ENCODE results near the gene ARHGAP45.

ARHGAP45 gene

DNA sequence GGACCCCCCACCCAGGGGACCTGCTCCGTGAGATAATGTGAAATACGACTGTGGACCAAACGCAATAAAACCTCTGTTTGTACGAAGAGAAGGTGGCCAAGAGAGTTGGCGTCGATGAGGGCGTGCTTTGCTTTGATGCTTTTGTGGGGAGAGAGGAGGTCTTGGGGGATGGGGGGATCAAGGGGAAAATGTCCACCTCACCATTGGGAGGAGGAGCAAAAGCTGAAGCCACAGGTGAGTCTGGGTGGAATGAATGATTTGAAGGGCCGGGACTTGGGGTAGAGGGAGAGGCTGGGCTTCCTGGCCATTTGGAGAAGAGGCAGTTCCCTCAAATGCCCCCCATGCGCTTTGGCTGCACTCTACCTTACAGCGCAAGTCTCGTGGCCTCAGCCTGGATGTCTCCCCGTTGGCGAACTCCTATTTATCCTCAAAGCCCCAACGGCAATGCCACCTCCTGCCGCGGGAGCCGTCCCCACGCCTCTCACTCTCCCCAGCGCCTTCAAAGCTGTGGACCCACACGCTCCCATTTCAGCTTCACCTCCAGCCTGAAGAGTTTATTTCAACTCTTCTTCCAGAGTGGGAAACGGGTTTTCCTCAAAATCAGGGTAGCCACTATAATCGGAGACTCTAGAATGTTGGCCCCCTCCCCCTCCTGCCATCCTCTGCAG lies 27.9 kb upstream of the ARHGAP45 start:
- DNase-seq (ENCODE audit: low spot score) = no peak

DNA sequence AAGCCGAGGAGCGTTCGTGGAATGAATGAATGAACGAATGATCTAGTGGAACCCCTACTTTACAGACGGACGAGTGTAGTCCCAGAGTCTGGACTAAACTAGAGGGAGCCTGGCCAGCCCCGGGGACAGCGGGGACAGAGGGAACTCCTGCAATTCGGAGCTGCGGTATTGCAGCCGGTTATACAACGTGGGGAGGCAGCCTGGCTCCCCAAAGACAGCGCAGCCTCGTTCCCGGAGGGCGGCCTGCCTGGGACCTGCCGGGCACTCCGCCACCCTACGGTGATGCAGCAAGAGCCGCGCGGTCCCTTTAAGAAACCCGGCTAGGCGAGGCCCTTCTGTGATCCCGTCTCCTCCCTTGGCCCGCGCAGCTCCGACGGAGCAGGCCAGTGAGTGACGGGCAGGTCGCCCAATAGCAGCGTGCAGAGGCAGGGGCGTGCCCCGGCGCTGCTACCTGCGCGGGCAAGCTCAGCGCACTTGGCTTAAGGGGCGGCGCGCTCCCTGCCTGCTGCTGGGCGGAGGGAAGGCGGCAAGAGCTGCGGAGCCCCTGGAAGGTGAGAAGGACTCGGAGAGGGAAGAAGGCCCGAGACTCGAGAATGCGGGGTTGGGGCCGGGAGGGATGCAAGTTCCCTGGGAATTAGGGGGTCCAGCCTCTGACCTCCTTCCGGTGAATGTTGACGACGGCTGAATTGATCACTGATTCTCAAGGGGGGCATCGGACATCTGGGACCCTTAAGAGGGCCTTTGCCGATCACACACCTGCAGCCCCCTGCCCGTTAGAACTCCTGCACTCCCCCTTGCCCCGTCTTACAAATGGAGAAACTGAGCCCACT lies 27.1 kb upstream of the ARHGAP45 start, which contains the start of gene ABCA7:
Gene ABCA7 (plus strand): TSS at position 462 of the 830 bp plus-strand sequence. CDS start 1,255 bp downstream, outside the sequence.
- DNase-seq (ENCODE audit: low spot score) = peak; percentile 84

DNA sequence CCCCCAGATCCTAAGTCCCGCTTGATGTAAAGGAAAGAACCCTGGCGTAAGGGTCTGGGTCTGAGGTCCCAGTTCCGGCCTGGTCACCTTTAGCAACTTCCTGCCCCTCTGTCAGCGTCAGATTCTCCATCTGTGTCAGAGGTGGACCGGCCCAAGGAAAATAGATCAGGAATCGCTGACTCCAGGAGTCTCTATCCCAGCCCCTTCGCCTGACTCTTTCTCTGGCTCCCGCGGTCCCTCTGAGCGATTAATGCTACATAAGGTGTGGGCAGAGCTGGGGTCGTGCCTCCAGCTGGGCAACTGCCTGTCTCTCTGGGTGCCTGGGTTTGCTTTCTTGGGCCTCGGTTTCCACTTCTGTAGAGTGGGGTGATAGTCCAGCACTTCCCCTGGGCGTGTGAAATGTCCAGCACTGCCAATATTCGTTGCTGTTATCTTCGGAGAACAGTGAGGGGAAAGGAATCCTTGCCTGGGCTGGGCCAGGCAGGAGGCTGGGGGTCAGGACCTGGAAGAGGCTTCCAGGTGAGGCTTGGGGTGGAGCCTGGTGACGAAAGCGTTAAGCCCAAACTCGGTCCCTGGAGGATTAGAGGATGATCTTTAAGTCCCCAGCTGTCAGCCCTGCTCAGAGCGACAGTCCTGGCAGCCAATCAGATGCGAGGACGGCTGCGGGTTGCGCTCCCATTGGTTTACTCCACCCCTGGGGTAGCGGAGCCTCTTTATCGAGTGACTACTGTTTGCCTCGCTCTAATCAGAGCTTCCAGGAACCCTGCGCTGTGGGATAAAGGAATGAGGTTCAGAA lies 26.3 kb upstream of the ARHGAP45 start:
- peak; percentile 91 for DNase-seq (ENCODE audit: low spot score)

DNA sequence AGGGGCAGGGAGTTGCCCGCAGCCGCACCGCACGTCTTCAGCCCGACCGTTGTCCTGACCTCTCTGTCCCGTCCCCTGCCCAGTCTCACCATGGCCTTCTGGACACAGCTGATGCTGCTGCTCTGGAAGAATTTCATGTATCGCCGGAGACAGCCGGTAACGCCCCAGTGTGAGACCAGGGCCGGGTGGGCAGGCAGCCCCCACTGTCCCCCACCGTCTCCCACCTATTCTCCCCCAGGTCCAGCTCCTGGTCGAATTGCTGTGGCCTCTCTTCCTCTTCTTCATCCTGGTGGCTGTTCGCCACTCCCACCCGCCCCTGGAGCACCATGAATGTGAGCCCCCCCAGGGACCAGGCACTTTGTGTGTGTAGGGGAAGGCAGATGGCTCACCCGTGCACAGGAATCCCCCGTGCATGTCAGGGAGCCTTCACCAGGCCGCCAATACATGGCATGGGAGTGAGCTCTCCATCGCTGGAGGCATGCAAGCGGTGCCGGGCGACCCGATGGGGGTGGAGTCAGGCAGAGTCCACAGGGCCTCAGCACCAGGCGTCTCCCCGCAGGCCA lies 25.6 kb upstream of the ARHGAP45 start:
- DNase-seq (ENCODE audit: low spot score) = no peak

DNA sequence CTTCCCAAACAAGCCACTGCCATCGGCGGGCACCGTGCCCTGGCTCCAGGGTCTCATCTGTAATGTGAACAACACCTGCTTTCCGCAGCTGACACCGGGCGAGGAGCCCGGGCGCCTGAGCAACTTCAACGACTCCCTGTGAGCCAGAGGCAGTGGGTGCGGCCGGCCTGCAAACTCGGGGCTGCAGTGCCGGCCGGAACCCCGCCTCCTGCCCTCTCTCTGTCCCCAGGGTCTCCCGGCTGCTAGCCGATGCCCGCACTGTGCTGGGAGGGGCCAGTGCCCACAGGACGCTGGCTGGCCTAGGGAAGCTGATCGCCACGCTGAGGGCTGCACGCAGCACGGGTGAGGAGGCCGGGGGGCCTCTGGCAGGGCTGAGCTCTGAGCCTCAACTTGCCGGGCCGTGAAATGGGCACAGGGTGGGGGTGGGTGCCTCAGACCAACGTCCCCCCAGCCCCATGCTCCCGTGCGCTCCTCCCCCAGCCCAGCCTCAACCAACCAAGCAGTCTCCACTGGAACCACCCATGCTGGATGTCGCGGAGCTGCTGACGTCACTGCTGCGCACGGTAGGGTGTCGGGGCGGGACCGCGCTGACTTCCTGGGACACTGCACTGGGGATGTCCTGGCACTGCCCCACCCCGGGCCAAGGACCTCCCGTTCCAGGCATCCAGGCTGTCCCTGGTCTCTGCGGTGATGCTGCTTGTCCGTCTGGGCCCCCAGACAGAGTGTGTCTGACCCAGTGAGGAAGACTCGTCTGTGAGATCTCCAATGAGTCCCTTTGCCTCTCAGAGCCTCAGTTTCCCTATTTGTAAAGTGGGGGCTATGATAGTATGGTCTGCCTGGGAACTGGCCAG lies 24.9 kb upstream of the ARHGAP45 start:
- no peak for DNase-seq (ENCODE audit: low spot score)

DNA sequence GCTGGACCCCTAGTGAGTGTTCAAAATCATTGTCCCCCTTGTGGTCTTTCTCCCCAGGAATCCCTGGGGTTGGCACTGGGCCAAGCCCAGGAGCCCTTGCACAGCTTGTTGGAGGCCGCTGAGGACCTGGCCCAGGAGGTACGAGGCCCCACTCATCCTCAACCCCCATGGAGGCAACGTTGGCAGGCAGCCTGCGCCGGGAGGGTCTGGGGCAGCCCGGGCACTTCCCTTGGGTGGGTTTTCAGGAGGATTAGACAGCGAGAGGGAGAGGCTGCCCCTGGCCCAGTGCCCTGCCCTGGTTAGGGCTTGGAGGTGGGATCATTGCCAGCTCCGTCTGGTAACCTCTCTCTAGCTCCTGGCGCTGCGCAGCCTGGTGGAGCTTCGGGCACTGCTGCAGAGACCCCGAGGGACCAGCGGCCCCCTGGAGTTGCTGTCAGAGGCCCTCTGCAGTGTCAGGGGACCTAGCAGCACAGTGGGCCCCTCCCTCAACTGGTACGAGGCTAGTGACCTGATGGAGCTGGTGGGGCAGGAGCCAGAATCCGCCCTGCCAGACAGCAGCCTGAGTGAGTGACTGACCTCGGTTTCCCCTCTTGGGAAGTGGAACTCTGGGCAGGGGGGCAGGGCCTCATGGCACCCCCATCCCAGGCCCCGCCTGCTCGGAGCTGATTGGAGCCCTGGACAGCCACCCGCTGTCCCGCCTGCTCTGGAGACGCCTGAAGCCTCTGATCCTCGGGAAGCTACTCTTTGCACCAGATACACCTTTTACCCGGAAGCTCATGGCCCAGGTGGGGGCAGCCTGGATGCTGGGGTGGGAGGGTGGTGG lies 24.1 kb upstream of the ARHGAP45 start:
- no peak for DNase-seq (ENCODE audit: low spot score)

DNA sequence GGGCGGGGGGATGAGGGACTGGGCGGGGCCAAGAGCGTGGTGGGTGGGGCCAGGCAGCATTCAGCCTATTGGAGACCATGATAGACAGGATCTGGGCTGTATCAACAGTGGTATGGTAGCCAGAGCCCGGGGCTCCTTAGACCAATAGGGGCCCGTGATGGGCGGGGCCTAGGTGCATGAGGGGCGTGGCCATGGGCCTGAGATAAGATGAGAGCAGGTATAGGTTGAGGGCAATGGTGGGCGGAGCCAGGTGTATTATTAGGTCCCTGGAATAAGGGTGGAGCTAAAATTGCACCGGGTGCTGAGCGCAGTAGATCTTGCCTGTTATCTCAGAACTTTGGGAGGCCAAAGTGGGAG lies 21.7 kb upstream of the ARHGAP45 start:
- peak; percentile 63 for DNase-seq (ENCODE audit: low spot score)

DNA sequence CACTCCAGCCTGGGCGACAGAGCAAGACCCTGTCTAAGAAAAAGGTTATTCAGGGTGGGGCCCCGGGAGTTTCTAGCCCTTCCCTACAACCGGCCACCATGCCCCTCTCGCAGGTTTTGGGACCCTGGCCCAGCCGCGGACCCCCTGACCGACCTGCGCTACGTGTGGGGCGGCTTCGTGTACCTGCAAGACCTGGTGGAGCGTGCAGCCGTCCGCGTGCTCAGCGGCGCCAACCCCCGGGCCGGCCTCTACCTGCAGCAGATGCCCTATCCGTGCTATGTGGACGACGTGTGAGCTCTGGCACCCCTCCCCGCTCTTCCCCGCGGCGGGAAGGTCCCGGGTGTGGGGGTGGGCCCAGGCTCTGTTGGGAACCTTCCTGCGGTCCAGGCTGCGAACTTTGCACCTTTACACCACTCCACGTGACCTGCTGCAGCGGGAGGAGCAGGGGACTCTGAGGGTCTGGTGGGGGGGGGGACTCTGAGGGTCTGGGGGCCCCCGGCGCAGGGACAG lies 20.8 kb upstream of the ARHGAP45 start:
- no peak for DNase-seq (ENCODE audit: low spot score)

DNA sequence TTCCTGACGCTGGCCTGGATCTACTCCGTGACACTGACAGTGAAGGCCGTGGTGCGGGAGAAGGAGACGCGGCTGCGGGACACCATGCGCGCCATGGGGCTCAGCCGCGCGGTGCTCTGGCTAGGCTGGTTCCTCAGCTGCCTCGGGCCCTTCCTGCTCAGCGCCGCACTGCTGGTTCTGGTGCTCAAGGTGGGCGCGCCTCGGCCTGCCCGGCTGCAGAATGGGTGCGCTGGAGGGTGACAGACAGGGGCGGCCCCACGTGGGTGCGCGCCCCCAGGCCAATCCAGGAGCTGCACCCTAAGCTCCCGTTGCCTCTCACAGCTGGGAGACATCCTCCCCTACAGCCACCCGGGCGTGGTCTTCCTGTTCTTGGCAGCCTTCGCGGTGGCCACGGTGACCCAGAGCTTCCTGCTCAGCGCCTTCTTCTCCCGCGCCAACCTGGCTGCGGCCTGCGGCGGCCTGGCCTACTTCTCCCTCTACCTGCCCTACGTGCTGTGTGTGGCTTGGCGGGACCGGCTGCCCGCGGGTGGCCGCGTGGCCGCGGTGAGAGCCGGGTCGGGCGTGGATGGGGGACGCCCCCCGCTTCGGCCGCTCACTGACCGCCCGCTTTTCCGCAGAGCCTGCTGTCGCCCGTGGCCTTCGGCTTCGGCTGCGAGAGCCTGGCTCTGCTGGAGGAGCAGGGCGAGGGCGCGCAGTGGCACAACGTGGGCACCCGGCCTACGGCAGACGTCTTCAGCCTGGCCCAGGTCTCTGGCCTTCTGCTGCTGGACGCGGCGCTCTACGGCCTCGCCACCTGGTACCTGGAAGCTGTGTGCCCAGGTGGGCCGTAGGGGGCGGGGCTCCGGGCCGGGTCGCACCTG lies 19.9 kb upstream of the ARHGAP45 start:
- DNase-seq (ENCODE audit: low spot score) = no peak

DNA sequence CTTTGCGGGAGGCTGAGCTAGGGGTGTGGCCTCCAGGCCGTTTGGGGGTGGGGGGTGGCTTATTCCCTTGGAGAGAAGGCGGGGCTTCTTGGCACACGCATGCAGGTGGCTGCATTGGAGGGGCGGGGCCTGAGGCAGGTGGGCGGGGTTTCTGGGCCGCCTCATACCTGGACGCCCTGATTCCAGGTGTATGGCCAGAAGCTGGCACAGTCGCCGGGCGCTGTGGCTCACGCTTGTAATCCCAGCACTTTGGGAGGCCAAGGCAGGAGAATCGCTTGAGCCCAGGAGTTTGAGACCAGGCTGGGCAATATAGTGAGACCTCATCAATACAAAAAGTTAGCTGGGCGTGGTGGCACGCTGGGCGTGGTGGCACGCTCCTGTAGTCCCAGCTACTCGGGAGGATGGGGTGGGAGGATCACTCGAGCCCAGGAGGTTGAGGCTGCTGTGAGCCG lies 19.2 kb upstream of the ARHGAP45 start:
- DNase-seq (ENCODE audit: low spot score) = no peak

DNA sequence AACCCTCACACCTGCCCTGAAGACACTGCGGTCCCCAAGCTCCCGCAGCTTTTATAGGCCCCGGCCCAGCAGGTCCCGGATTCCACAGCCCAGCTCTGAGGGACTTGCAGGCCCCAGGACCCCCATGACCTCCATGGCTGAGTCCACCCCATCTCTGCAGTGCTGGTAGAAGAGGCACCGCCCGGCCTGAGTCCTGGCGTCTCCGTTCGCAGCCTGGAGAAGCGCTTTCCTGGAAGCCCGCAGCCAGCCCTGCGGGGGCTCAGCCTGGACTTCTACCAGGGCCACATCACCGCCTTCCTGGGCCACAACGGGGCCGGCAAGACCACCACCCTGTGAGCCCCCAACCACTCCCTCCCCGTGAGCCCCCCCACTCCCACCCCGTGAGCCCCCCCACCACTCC lies 17.9 kb upstream of the ARHGAP45 start:
- DNase-seq (ENCODE audit: low spot score) = no peak

DNA sequence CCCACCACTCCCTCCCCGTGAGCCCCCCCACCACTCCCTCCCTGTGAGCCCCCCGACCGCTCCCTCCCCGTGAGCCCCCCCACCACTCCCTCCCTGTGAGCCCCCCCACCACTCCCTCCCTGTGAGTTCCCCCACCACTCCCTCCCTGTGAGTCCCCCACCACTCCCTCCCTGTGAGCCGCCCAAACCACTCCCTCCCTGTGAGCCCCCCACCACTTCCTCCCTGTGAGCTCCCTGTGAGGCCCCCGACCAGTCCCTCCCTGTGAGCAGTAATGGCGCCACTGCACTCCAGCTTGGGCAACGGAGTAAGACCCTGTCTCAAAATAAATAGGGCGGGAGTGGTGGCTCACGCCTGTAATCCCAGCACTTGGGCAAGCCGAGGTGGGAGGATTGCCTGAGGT lies 17.2 kb upstream of the ARHGAP45 start:
- DNase-seq (ENCODE audit: low spot score) = no peak

DNA sequence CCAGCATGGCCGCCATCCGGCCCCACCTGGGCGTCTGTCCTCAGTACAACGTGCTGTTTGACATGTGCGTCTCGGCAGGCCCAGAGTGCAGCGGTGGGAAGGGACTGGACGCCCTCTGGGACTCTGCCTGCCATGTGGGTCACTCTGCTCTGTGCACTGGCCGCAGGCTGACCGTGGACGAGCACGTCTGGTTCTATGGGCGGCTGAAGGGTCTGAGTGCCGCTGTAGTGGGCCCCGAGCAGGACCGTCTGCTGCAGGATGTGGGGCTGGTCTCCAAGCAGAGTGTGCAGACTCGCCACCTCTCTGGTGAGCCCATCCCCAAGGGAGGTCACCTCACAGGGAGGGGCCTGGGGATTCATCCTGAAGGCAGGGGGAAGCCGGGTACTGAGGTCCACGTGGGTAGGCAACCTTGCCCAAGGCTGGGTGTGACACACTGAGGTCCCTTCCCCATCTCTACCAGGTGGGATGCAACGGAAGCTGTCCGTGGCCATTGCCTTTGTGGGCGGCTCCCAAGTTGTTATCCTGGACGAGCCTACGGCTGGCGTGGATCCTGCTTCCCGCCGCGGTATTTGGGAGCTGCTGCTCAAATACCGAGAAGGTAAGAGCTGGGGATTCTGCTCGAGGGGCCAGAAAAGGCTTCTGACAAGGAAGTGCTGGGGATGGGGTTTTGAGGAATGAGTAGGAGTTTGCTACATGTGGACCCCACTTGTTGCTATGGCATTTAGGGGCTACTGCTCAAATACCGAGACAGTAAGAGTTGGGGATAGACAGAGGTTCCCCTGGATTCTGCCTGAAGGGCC lies 15.8 kb upstream of the ARHGAP45 start:
- no peak for DNase-seq (ENCODE audit: low spot score)

DNA sequence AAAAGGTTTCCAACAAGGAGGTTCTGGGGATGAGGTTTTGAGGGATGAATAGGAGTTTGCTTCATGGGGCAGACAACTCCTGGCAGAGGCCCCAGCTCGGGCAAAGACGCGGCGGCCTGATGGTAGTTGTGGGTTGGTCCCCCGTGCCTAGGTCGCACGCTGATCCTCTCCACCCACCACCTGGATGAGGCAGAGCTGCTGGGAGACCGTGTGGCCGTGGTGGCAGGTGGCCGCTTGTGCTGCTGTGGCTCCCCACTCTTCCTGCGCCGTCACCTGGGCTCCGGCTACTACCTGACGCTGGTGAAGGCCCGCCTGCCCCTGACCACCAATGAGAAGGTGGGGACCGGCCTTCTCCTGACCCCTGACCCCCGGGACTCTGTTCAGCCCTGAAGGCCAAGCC lies 15.2 kb upstream of the ARHGAP45 start:
- no peak for DNase-seq (ENCODE audit: low spot score)

DNA sequence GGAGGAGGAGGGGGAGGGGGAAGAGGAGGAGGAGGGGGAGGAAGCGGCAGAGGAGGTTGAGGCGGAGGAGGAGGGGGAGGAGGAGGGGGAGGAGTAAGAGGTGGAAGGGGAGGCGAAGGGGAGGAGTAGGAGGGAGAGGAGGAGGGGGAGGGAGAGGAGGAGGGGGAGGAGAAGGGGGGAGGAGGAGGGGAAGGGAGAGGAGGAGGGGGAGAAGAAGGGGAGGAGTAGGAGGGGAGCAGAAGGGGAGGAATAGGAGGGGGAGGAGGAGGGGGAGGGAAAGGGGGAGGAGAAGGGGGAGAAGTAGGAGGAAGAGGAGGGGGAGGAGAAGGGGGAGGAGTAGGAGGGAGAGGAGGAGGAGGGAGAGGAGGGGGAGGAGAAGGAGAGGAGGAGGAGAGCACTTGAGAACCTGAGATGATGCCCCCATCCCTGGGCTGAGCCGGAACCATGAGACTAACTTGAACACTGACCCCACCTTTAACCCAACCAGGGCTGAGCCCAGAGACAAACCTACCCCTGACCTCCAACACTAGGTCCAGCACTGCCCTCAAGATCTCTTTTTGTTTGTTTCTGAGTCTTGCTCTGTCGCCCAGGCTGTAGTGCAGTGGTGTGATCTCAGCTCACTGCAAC lies 14.5 kb upstream of the ARHGAP45 start:
- DNase-seq (ENCODE audit: low spot score) = no peak

DNA sequence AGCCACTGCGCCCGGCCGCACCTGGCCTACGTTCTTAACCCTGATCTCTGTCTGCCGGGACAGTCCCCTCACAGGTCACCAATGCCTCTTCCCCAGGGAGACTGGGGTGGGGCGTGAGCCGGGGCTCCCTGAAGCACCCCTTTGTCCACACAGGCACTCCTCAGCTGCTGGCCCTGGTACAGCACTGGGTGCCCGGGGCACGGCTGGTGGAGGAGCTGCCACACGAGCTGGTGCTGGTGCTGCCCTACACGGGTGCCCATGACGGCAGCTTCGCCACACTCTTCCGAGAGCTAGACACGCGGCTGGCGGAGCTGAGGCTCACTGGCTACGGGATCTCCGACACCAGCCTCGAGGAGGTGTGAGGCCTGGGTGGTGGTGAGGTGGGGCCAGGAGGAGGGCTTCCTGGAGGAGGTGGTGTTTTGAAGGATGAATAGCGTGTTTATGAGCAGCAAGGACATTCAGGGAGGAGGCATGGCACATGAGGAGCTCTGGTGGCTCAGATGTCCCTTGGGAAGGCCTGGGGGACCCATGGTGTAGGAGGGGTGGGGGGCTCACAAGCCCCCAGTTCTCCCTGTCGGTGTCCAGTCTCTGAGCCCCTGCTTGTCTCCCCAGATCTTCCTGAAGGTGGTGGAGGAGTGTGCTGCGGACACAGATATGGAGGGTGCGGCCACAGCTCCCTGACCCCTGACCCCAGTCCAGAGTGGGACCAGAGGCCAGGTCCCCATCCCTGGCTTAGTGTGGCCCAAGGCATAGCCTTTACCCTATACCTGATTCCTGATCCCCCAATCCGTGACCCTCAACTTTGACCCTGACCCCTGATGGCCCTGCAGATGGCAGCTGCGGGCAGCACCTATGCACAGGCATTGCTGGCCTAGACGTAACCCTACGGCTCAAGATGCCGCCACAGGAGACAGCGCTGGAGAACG lies 13.5 kb upstream of the ARHGAP45 start:
- DNase-seq (ENCODE audit: low spot score) = no peak

Measured in COLO829 (cell line).